GM10248 (cell line): ENCODE data around the gene CETN3.

Experiments used
- CTCF ChIA-PET: fragments of 300-600 bp; sonication (Branson Sonifier 250); formaldehyde crosslinking; extraction: SDS; loops from one replicate; lab custom pipeline; 2021; ENCODE audit warnings: antibody characterized with exemption; lab: Yijun Ruan, JAX
- POLR2A ChIA-PET: fragments of 350-650 bp; sonication (Branson Sonifier 250); formaldehyde crosslinking; extraction: SDS; loops from one replicate; lab custom pipeline; 2020; ENCODE audit warnings: antibody characterized with exemption; lab: Yijun Ruan, JAX
- DNase-seq: peaks from one replicate; pipeline ENCODE4 v3.0.0; 2012; ENCODE audit errors: extremely low spot score
- CTCF ChIP-seq: IDR thresholded peaks from 2 replicates; pipeline ENCODE4 v1.5.1; 2012; ENCODE audit warnings: mild to moderate bottlenecking, low read depth; ENCODE audit errors: extremely low read depth, missing control alignments, control extremely low read depth

The CETN3 gene

GRCh38 chr5:90390326-90390725, 19.2 kb downstream of the CETN3 start:
- DNase-seq, result no peak
- CTCF ChIA-PET, result interaction anchor here (1.2 to 2.0 kb wide), 4 partner anchors 9 to 15 kb away, joined by 3 to 5 read pairs (median 4); no protein-coding TSS in a partner anchor
- POLR2A ChIA-PET, result no interaction called here

GRCh38 chr5:90387508-90387907, 22.0 kb downstream of the CETN3 start:
- POLR2A ChIA-PET, result interaction anchor here (0.6 kb wide), 1 partner anchor 1644 kb away, joined by 3 read pairs; no protein-coding TSS in a partner anchor
- DNase-seq, result no peak
- TF ChIP-seq CTCF, result no peak
- CTCF ChIA-PET, result interaction anchor here (1.0 to 3.1 kb wide), 8 partner anchors 13 to 1697 kb away, joined by 3 to 10 read pairs (median 4); no protein-coding TSS in a partner anchor

More at GRCh38 chr5:90390326-90390725, 19.2 kb downstream of the CETN3 start:
- TF ChIP-seq CTCF, result no peak

GRCh38 chr5:90386099-90386710, 23.4 kb downstream of the CETN3 start:
- ChIA-PET CTCF (interaction anchor here (0.9 to 3.1 kb wide), 10 partner anchors 10 to 1696 kb away, joined by 3 to 10 read pairs (median 4); no protein-coding TSS in a partner anchor), POLR2A (no interaction called here)
- TF ChIP-seq CTCF, result peak; percentile 35
- no peak for DNase-seq

- no peak for TF ChIP-seq CTCF
- no peak for DNase-seq
- ChIA-PET POLR2A (no interaction called here), CTCF (interaction anchor here (1.1 kb wide), 1 partner anchor 1657 kb away, joined by 3 read pairs; no protein-coding TSS in a partner anchor)
These were observed 25.2 kb downstream of the CETN3 start for GRCh38 chr5:90384389-90384788.

- ChIA-PET CTCF (interaction anchor here (1.1 to 1.4 kb wide), 2 partner anchors 1656 to 1657 kb away, joined by 3 read pairs; no protein-coding TSS in a partner anchor), POLR2A (no interaction called here)
- no peak for DNase-seq
- no peak for TF ChIP-seq CTCF
These were observed 25.7 kb downstream of the CETN3 start for GRCh38 chr5:90383903-90384302.

- POLR2A ChIA-PET, result no interaction called here
- TF ChIP-seq CTCF, result no peak
- no peak for DNase-seq
- CTCF ChIA-PET, result interaction anchor here (0.9 kb wide), 1 partner anchor 9 kb away, joined by 3 read pairs; no protein-coding TSS in a partner anchor
These were observed 28.2 kb downstream of the CETN3 start for GRCh38 chr5:90381213-90381929.
